ENCODE results near the gene MUL1. TPM values are rescaled to one million over a fixed set of nuclear protein-coding genes. Genes with fewer than 3 reads are reported as not detected.
"Not testable (repeated sequence)": the region's sequence is repeated elsewhere in the genome, so short reads cannot be mapped to it uniquely, and the experiment has no call there.

MUL1 gene
- total RNA-seq, 1 experiment from 2014 or later: 54.0 TPM

DNA sequence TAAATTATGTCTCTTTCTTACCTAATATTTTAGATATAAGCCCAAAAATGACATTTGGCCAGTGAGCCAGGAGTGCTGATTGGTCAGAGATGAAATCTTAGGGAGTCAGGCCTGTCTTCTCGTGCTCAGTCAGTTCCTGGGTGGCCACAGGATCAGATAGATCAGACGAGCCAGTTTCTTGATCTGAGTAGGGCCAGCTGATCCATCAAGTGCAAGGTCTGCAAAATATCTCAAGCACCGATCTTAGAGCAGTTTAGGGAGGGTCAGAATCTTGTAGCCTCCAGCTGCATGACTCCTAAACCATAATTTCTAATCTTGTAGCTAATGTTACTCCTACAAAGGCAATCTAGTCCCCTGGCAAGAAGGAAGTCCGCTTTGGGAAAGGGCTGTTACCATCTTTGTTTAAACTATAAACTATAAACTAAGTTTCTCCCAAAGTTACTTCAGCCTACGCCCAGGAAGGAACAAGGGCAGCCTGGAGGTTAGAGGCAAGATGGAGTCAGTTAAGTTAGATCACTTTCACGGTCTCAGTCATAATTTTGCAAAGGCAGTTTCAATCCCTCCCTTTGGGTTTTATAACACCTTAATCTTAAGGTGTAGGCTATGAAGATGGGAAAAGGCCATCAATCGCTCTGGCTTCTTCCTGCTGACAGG is 11.8 kb upstream of the MUL1 start:
- not testable (repeated sequence) for DNase-seq (ENCODE audit: low read depth)

DNA sequence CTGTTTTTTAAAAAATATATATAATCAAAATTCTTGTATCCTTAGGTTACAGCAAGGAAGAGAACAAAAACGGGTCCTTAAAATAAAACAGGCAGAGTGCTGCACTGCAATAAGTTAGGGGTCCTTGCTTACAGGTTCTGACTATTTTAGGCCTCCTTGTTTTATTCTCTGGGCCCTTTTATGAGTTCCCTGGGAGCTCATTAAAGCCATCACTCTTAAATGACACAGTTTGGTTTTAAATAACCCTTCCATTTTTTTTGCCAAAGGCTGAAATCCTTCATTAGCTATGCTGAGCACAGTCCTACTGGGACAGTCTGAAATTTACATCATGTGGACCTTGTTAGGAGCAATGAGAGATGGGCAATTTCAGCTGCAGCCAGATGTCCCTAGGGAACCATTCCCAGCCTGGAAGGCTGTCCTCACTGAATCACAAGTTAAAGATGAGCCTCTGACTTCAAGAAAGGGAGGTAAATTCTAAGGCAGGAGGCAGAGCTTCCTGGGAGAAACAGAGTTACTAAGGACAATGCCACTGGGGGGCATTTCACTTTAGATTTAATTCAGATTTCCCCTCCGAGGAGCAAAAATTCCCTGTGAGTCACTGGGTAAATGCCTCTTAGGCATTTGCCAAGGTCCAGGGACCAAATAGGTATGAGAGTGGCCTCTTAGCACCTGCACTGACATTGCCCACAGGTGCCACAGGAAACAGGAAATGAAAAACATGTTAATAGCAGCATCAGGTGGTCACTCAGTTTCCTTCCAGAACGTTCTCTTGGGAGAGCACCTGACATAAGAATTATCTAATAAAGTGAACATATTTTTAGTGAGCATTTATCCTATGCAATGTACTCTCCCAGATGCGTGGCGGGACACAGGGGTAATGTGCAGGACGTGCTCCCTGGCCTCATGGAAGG is 3.8 kb upstream of the MUL1 start:
- DNase-seq (ENCODE audit: low read depth): peak; percentile 34

DNA sequence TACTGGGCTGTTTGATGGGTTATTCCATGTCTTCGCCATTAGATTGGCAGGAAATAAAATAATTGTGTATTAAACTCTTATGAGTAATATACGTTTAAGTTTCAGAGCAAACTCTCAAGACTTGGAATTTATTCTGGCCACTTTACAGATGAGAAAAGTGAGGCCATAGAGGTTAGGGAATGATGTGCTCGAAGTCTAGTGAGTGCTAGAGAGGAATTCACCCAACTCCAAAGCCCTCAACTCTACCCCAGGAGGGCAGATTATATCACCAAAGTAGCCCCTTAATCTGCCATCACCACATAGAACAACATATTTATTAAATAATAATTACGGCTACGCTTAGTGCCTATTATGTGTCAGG is 440 bp upstream of the MUL1 start:
- no peak for DNase-seq (ENCODE audit: low read depth)

DNA sequence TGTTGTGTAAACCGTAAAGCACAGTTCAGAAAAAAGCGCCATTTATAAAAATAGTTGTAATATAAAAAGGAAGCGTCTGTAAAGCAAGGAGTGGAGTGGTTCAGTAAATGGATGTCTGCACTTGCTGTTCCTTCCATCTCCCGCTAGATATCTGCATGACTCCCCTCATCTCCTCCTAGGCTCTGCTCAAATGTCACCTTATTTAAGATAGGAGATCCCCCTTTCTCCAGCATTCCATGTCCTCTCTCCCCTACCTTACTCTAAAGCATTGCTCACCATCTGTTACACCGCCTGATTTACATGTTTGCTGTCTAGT is 745 bp downstream of the MUL1 start:
- DNase-seq (ENCODE audit: low read depth): no peak

DNA sequence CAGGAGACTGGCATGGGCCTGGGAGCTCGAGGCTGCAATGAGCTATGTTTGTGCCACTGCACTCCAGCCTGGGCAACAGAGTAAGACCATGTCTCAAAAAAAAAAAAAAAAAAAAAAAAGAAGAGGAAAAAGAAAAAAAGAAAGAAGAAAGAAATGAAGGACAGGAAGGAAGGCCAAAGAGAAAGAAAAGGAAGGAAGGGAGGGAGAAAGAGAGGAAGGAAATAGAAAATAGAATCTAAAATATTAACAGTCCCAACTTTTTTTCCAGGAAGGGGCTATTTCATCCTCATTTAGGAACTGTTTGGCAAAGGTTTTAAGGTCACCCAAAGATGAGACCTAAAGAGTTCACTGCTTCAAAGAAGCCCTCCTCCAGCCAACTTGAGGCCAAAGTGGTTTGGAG is 2.5 kb downstream of the MUL1 start:
- DNase-seq (ENCODE audit: low read depth): no peak

DNA sequence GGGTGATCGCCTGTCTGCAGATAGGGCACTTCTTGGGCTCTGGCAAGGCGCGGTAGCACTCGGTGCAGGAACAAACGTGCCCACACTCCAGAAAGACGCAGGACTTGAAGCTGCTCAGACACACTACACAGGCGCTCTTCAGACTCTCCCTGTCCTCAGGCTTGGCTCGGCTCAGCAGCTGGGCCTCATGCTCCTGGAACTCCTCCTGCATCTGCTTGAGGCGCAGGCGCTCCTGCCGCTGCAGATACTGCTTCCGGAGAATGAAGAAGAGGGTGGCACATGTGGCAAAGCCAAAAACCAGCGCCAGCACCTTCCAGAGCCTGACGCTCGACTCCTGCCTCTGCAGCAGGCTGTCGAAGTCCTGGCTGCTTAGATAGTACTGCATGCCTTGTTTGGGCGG is 7.2 kb downstream of the MUL1 start:
- DNase-seq (ENCODE audit: low read depth): no peak

DNA sequence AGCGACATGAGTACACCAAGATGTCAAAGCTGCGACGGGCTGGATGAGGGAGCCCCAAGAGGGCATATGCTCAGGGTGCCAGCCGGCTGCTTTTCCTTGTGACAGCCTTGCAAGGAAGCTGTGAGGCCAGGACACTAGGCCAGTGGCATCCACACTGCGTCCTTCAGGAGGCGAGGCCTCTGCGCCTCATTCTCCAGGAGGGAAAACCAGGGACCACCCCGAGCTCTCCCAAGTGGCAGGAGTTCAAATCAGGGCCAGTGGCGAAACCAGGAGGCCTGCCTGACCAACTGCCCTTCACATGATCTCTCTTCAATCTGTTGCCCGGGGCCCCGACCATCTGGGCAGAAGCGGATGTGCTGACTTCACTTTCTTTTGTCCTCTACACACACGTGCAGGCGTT is 8.2 kb downstream of the MUL1 start:
- no peak for DNase-seq (ENCODE audit: low read depth)

DNA sequence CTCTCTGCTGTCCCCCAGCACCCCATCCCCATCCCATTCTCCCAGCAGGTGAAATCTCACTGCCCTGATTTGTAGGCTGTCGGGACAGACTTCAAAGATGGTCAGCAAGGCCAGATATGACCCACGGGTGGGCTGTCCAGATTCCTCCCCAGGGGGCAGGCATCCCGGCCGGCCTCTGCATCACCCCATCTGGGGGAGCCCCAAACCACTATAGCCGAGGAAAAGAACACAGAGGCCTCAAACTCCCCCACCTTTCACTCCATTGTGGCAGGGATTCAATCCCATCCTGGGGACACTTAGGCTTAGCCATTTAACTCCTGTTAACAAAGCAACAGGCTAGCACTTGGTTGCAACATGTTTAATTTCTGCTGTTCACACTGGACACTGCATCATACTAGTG is 8.8 kb downstream of the MUL1 start:
- DNase-seq (ENCODE audit: low read depth): no peak

DNA sequence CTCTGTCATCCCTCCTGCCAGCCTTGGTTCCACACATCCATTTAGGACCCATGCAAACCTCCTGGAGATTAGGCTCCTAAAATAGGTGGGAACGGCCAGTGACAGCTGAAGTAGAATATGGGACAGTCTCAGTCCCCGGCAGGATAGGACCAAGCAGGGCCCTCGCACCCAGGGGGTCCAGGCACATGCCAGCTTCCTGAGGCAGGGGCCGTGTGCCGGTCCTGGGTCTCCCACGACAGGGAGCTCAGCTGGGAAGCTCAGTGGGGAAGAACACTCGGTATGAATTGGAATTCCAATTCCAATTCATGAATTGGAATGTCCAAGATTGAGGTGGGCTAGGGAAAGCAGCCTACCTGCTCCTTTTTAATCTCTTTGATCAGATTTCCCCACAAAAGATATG is 9.8 kb downstream of the MUL1 start:
- DNase-seq (ENCODE audit: low read depth): no peak

DNA sequence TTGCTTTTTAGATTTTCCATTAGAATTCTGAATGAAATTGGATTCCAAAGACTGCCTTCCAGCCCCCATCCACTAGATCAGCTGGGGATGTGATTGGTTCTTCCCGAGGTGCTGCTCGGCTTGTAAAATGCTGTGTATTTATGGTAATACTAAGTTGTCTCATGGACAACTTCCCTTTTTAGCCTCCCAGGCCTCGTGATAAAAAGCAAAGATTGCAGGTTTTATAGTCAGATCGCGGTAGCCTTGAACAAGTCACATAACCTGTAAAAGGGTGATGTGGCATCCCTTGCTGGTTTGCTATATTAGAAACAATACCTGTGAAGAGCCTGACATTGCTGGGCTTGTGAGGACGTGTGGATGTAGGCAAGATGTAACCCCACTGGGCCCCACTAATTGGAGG is 10.4 kb downstream of the MUL1 start:
- no peak for DNase-seq (ENCODE audit: low read depth)

DNA sequence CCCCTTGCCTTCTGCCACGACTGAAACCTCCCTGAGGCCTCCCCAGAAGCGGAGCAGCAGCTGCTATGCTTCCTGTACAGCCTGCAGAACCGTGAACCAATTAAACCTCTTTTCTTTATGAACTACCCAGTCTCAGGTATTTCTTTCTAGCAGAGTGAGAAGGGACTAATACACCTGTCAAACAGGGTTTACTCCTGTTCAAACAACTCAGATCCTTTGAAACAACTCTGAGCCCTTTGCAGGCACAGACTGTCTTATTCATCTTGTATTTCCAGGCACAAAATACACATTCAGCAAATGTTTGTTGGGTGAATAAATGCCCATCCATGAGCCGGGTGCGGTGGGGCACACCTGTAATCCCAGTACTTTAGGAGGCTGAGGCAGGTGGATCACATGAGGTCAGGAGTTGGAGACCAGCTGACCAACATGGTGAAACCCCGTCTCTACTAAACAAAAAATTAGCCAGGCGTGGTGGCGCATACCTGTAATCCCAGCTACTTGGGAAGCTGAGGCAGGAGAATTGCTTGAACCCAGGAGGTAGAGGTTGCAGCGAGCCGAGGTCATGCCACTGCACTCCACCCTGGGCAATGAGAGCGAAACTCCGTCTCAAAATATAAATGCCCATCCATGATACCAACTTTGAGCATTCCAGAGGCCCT is 11.1 kb downstream of the MUL1 start:
- DNase-seq (ENCODE audit: low read depth): not testable (repeated sequence)

DNA sequence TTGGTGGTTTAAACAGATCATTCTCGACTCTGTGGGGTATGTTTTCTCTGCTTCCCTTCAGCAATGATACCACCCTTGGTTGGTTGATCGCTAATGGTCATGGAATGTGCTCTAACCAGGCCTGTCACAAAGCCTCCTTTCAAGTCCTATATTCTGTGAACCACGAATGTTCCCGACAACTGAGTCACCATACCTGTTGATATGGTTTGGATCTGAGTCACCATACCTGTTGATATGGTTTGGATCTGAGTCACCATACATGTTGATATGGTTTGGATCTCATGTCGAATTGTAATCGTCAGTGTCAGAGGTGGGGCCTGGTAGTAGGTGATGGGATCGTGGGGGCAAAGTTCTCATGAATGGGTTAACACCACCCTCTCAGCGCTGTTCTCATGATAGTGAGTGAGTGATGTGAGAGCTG is 11.7 kb downstream of the MUL1 start:
- DNase-seq (ENCODE audit: low read depth): peak; percentile 82

DNA sequence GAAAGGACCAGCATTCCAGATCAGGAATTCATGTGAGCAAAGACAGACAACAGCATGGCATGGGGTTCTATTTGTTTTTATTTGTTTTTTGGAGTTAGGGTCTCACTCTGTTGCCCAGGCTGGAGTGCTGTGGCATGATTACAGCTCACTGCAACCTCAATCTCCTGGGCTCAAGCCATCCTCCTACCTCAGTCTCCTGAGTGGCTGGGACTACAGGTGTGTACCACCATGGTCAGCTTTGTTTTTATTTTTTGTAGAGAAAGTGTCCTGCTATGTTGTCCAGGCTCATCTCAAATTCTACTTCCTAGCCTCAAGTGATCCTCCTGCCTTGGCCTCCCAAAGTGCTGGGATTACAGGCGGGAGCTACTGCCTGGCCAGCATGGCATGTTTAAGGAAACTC is 12.3 kb downstream of the MUL1 start:
- no peak for DNase-seq (ENCODE audit: low read depth)

DNA sequence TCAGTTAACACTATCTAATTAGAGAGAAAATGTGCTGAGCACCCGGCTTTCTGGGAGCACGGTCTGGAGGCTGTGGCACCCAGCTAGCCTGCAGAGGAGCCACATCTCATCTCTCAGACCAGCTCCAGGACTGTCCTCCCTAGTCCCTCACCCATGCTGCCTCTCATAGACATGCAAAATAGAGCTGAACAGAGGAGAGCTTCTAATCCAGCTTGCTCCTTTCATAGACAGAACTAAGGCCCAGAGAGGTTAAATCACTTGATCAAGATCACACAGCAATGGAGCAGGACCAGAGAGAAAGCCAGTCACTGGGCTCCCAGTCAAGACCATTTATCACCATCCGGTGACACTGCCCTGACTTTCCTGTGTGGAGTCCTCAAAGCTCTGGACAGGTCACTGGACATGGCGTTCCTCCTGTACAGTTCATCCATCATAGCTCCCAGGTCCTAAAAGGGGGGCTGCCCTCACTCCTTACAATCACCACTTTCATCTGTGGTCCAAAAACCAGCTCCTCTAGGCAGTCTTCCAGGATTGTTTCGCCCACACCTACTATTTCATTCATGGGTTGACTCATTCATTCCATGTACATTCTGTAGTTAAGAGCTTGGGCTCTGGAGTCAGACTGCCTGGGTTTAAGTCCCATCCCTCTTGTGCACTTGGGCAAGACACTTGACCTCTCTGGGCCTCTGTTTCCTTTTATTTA is 13.2 kb downstream of the MUL1 start:
- DNase-seq (ENCODE audit: low read depth): peak; percentile 92

DNA sequence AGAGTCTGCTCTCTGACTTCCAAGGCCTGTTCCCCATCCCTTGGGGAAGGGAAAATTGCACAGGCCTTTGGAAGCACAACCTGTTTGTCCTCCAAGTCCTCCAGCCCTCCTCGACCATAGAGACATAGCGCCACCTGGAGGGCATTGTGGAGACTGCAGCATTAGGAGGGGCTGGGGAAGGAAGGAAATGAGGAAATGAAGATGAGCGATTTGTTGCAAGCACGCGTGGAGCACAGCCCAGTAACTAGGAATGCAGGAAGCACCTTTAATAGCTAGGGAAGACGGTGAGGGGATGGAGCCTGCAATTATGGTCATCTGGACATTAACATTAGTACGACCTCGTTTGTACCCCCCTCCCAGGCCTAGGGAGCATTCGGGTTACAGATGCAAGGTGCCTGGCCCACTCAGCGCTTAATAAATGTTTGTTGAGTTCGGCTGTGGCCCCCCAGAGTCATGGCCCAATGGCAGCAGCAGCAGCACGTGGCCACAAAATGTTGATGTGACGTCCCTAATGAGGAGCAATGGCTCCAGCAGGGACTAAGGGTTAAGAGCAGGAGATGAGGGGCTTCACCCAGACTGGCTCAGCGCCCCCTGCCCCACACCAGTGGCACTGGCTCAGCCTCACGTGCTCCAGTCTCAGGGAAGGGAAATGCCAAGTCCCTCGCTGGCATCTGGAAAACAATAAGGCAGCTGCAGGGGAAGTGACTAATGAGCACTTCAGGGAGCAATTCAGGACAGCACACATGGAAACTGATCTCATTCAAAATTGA is 13.9 kb downstream of the MUL1 start:
- DNase-seq (ENCODE audit: low read depth): peak; percentile 96

DNA sequence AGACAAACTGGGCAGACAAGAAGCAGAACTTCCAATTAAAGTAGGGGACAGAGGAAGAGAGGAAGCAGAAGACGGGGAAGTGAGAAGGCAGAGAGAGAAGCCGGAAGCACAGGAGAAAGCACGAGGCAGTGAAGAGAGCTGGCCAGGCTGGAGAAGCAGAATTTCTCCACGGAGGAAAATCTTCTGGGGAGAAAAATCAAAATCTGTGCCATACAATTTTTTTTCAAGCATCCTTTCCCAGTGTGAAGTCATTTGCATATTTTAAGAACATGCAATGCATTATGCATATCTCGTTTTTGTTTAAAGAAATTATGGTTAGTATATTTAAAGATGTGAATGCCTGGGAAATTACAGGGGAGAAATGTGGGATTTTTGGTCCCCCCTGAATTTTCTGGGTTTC is 14.6 kb downstream of the MUL1 start:
- DNase-seq (ENCODE audit: low read depth): no peak

DNA sequence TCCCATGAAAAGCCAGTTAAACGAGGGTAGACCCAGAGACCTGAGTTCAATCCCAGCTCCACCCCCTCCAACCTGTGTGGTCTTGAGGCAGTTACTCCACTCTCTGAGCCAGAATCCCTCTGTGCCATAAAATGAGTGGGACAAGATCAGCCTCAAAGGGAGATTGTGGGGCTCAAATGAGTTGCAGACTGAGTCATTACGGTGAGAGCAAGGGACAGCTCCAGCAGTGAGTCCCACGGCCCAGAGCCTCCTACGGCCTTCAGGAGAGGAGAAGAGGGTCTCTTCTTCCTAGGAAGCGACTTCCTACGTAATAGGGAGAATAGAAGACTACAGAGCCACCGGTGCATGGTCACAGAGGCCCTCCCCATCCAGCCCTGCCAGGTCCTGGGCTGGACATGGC is 15.2 kb downstream of the MUL1 start:
- no peak for DNase-seq (ENCODE audit: low read depth)

DNA sequence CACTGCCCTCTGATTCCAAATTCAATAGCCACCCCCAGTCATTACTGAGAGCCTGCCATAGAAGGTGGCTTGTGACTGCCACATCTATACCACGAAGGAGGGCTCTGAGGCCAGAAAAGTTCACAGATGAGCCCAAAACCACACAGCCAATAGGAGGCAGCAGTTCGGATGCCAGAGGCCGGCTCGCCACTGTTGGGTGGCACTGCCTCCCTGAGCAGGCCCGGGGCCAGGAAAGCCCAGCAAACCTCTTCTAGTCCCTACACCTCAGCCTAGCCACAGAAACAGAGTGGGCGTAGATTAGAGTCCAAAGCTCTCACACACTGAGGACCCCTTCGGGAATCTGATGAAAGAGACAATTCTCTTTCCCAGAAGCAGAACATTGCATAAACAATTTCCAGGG is 16.1 kb downstream of the MUL1 start:
- DNase-seq (ENCODE audit: low read depth): no peak

DNA sequence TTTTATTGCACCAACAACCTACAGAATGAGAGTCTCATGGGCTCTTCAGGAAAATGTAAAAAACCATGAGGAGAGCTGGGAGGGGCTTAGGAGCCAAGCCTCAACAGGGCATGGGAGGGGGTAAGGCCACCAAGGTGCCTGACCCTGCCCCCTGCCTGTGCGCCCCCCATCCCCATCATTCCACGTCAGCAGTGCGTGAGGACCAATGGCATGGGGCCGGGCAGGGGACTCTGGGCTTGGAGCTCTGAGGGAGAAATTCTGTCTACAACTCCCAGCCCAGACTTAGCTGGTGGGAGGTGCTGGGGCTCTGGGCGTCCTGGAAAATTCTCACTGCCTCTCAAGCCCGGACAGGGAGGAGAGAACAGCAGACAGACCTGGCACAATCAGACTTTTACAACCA is 16.8 kb downstream of the MUL1 start:
- DNase-seq (ENCODE audit: low read depth): no peak

DNA sequence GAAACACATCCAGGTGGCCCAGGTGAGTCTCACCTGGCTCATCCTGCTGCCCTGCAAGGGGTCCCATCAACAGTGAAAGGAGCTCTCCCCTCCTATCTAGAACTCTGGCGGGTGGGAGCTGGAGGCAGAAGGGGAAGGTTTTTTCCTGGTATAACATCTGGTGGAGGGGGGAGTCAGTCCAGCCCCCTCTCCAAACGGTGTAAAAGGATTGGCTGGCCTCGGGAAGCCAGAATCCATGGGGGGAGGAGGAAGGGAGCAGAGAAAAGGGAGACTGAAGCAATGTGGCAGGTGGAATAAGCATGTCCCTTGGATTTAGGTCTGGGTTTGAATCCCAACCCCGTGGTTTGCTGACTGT is 20.7 kb downstream of the MUL1 start:
- no peak for DNase-seq (ENCODE audit: low read depth)

DNA sequence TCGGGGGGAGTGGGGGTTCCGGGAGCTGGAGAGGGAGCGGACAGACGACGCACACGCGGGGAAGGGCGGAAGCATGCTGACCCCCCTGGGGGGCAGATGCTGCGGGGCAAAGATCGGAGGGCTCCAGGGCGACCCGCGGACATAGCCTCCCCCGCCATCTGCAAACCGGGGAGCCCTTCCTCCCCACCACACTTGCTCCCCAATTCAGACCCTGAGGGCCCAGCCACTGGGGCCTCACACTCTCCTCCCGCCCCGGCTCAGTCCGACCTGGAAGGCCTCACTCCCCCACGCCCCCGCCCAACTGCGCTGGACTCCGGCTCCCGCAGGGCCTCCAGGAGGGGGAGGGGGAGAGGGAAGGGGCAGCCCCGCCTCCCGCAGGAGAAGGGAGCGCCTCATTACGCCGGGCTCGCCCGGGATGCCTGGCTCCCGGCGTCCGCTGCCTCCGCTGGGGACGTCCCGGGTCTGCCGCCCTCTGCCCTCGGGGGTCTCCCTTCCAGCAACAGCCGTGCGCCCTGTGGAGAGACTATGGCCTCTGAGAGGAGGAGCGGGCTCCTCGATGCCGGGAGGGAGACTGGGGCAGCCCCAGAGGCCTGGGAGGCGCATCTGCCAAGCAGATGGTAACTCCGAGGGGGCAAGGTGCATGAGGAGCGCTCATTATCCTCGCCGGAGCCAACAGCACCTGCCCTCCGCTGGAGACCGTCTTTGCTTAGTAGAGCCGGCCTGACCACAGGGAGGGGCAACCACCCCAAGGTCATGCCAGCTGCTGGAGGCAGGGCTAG is 21.3 kb downstream of the MUL1 start:
- DNase-seq (ENCODE audit: low read depth): peak; percentile 65

Measured in LHCN-M2 (cell line).